H9 (cell line): Measurements from ENCODE around the gene MAN1B1. TPM values are rescaled to one million over a fixed set of nuclear protein-coding genes. Genes with fewer than 3 reads are reported as not detected.

Experiments used
- DNase-seq: peaks from one replicate; pipeline ENCODE4 v3.0.0-alpha.2; 2017
- H2AFZ ChIP-seq: one replicate; pipeline ENCODE4 v1.6.1; 2013; ENCODE audit warnings: mild to moderate bottlenecking, low read length, control low read depth, moderate library complexity
- H2AK5ac ChIP-seq: 2 replicates; pipeline ENCODE4 v1.6.1; 2013; ENCODE audit warnings: low read length, control low read depth, mixed read lengths; ENCODE audit not compliant: insufficient read length
- H2BK120ac ChIP-seq: one replicate; pipeline ENCODE4 v1.6.1; 2013; ENCODE audit warnings: low read depth, mild to moderate bottlenecking, low read length, control low read depth, inconsistent platforms; ENCODE audit not compliant: poor library complexity, severe bottlenecking
- H2BK12ac ChIP-seq: 2 replicates; pipeline ENCODE4 v1.6.1; 2013; ENCODE audit warnings: low read length, control low read depth, mixed read lengths, low read depth; ENCODE audit not compliant: insufficient read length
- H2BK15ac ChIP-seq: 2 replicates; pipeline ENCODE4 v1.6.1; 2013; ENCODE audit warnings: low read depth, low read length, control low read depth
- H2BK20ac ChIP-seq: one replicate; pipeline ENCODE4 v1.6.1; 2013; ENCODE audit warnings: low read depth, mild to moderate bottlenecking, low read length, control low read depth, inconsistent platforms; ENCODE audit not compliant: poor library complexity, severe bottlenecking
- H2BK5ac ChIP-seq: 2 replicates; pipeline ENCODE4 v1.6.1; 2013; ENCODE audit warnings: low read length, control low read depth, mixed read lengths; ENCODE audit not compliant: insufficient read length
- H3K14ac ChIP-seq: 2 replicates; pipeline ENCODE4 v1.6.1; 2013; ENCODE audit warnings: low read length, control low read depth; ENCODE audit not compliant: insufficient read depth
- H3K18ac ChIP-seq: 2 replicates; pipeline ENCODE4 v1.6.1; 2013; ENCODE audit warnings: low read depth, mild to moderate bottlenecking, mixed read lengths, low read length, control low read depth; ENCODE audit not compliant: insufficient read length
- H3K23ac ChIP-seq: 2 replicates; pipeline ENCODE4 v1.6.1; 2013; ENCODE audit warnings: low read length, control low read depth, mixed read lengths, low read depth; ENCODE audit not compliant: insufficient read length
- H3K23me2 ChIP-seq: 2 replicates; pipeline ENCODE4 v1.6.1; 2013; ENCODE audit warnings: low read depth, mild to moderate bottlenecking, mixed read lengths, low read length, control low read depth; ENCODE audit not compliant: insufficient read length, poor library complexity, severe bottlenecking
- H3K27ac ChIP-seq: 2 replicates; pipeline ENCODE4 v1.5.1; 2013; ENCODE audit warnings: low read length, control low read depth, mixed read lengths, low read depth; ENCODE audit not compliant: insufficient read length
- H3K27me3 ChIP-seq: 2 replicates; pipeline ENCODE4 v1.6.1; 2013; ENCODE audit warnings: low read length, control low read depth, inconsistent platforms; ENCODE audit not compliant: insufficient read depth
- H3K4ac ChIP-seq: 2 replicates; pipeline ENCODE4 v1.6.1; 2013; ENCODE audit warnings: low read depth, mild to moderate bottlenecking, control low read depth, inconsistent platforms, low read length, moderate library complexity
- H3K4me1 ChIP-seq: 2 replicates; pipeline ENCODE4 v1.6.1; 2013; ENCODE audit warnings: low read length, control low read depth, inconsistent platforms; ENCODE audit not compliant: insufficient read depth
- H3K4me2 ChIP-seq: 2 replicates; pipeline ENCODE4 v1.6.1; 2013; ENCODE audit warnings: low read length, control low read depth, mixed read lengths; ENCODE audit not compliant: insufficient read length, insufficient read depth
- H3K56ac ChIP-seq: 2 replicates; pipeline ENCODE4 v1.6.1; 2013; ENCODE audit warnings: low read depth, mild to moderate bottlenecking, mixed read lengths, low read length, control low read depth; ENCODE audit not compliant: insufficient read length
- H3K79me1 ChIP-seq: 2 replicates; pipeline ENCODE4 v1.6.1; 2013; ENCODE audit warnings: low read depth, mild to moderate bottlenecking, moderate library complexity, low read length, control low read depth, inconsistent platforms; ENCODE audit not compliant: insufficient read depth, poor library complexity, severe bottlenecking
- H3K79me2 ChIP-seq: 2 replicates; pipeline ENCODE4 v1.6.1; 2013; ENCODE audit warnings: low read length, control low read depth, inconsistent platforms; ENCODE audit not compliant: insufficient read depth
- H3K9ac ChIP-seq: 2 replicates; pipeline ENCODE4 v1.6.1; 2013; ENCODE audit warnings: low read length, control low read depth, mixed read lengths; ENCODE audit not compliant: insufficient read length; ENCODE audit errors: extremely low read depth
- H3K9me3 ChIP-seq: one replicate; pipeline ENCODE4 v1.6.1; 2013; ENCODE audit warnings: low read depth, low read length, inconsistent platforms; ENCODE audit not compliant: control insufficient read depth
- H3T11ph ChIP-seq: one replicate; pipeline ENCODE4 v1.6.1; 2013; ENCODE audit warnings: mild to moderate bottlenecking, low read length, control low read depth, inconsistent platforms
- H4K20me1 ChIP-seq: one replicate; pipeline ENCODE4 v1.6.1; 2013; ENCODE audit not compliant: control insufficient read depth, insufficient read length, insufficient read depth
- H4K5ac ChIP-seq: 2 replicates; pipeline ENCODE4 v1.6.1; 2013; ENCODE audit warnings: low read depth, mild to moderate bottlenecking, mixed read lengths, low read length, control low read depth; ENCODE audit not compliant: insufficient read length
- H4K8ac ChIP-seq: replicated peaks from 2 replicates; pipeline ENCODE4 v1.6.1; 2013; ENCODE audit warnings: low read length, control low read depth, mixed read lengths, low read depth; ENCODE audit not compliant: insufficient read length
- H4K91ac ChIP-seq: 2 replicates; pipeline ENCODE4 v1.6.1; 2013; ENCODE audit warnings: low read depth, mild to moderate bottlenecking, moderate library complexity, mixed read lengths, low read length, control low read depth; ENCODE audit not compliant: insufficient read length
- H3K27ac Mint-ChIP-seq, 3 experiments: 2 replicates in 2 of 3; 3 replicates in 1 of 3; pipeline ENCODE4 v1.8.0; 2020 to 2021; ENCODE audit warnings: mixed read lengths in 3 of 3, mild to moderate bottlenecking in 1 of 3, moderate library complexity in 1 of 3
- H3K27me3 Mint-ChIP-seq: 2 replicates; pipeline ENCODE4 v1.8.0; 2021; ENCODE audit warnings: low read depth, mild to moderate bottlenecking, moderate library complexity, mixed read lengths
- H3K36me3 Mint-ChIP-seq, 3 experiments: 2 replicates in 2 of 3; 3 replicates in 1 of 3; pipeline ENCODE4 v1.8.0; 2020 to 2021; ENCODE audit warnings: low read depth in 3 of 3, mixed read lengths in 3 of 3; ENCODE audit not compliant: insufficient read depth in 1 of 3
- H3K4me1 Mint-ChIP-seq, 2 experiments: 2 replicates each; pipeline ENCODE4 v1.8.0; 2020; ENCODE audit warnings: mixed read lengths in 2 of 2
- H3K4me3 Mint-ChIP-seq, 2 experiments: 2 replicates in 1 of 2; 3 replicates in 1 of 2; pipeline ENCODE4 v1.8.0; 2020 to 2021; ENCODE audit warnings: mild to moderate bottlenecking in 2 of 2, mixed read lengths in 2 of 2, moderate library complexity in 1 of 2
- H3K9me3 Mint-ChIP-seq, 2 experiments: 2 replicates in 1 of 2; 3 replicates in 1 of 2; pipeline ENCODE4 v1.8.0; 2020; ENCODE audit warnings: mild to moderate bottlenecking in 2 of 2, mixed read lengths in 2 of 2, moderate library complexity in 1 of 2
- WGBS: extraction: QIAGEN DNeasy Blood & Tissue Kit; methylation state at CpG from one replicate; pipeline ENCODE4 v1.1.7; 2013; ENCODE audit warnings: missing lambda C conversion rate, low lambda C conversion rate, mixed read lengths; ENCODE audit not compliant: insufficient read length; ENCODE audit errors: extremely low coverage; 5-methylcytosine and 5-hydroxymethylcytosine counted together
- total RNA-seq: library from RNA; stranded (reverse); gene quantifications from 2 replicates; pipeline ENCODE4 v1.2.1, GENCODE V29; 2021
- TF ChIP-seq, protein P1 (sequence below): fragments of 200-600 bp; sonication (generic); conservative IDR thresholded peaks from 3 replicates; pipeline ENCODE4 v1.8.0; 2021; ENCODE audit warnings: antibody characterized with exemption, mild to moderate bottlenecking

Gene MAN1B1
- total RNA-seq, 1 experiment from 2014 or later = 34.9 TPM

- TF ChIP-seq, protein P1, sequence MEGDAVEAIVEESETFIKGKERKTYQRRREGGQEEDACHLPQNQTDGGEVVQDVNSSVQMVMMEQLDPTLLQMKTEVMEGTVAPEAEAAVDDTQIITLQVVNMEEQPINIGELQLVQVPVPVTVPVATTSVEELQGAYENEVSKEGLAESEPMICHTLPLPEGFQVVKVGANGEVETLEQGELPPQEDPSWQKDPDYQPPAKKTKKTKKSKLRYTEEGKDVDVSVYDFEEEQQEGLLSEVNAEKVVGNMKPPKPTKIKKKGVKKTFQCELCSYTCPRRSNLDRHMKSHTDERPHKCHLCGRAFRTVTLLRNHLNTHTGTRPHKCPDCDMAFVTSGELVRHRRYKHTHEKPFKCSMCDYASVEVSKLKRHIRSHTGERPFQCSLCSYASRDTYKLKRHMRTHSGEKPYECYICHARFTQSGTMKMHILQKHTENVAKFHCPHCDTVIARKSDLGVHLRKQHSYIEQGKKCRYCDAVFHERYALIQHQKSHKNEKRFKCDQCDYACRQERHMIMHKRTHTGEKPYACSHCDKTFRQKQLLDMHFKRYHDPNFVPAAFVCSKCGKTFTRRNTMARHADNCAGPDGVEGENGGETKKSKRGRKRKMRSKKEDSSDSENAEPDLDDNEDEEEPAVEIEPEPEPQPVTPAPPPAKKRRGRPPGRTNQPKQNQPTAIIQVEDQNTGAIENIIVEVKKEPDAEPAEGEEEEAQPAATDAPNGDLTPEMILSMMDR = no peak
- no peaks in the 10 kb centered on the region for H3K9me3 ChIP-seq
Measured at GRCh38 chr9:137040568-137040967, 46.2 kb upstream of the MAN1B1 start.

More at GRCh38 chr9:137040568-137040967, 46.2 kb upstream of the MAN1B1 start:
- no peak overlapping the region for H4K5ac ChIP-seq
- no peak overlapping the region for H2AK5ac ChIP-seq
- H3K79me2 ChIP-seq = peaks cover 2% of the 10 kb centered on the region; the same call in 1 of the 2 replicates
- no peak overlapping the region for H2BK15ac ChIP-seq
- no peak overlapping the region for H3K14ac ChIP-seq
- H3K4me2 ChIP-seq = no peak overlapping the region
- Mint-ChIP-seq H3K4me3 (no peak overlapping the region), H3K4me1 (peaks cover 5 to 6% of the 10 kb centered on the region in 2 experiments), H3K27ac (no peak overlapping the region), H3K36me3 (peaks cover 0 to 14% (median 5%) of the 10 kb centered on the region in 3 experiments; a peak in 5 of 7 replicates), H3K9me3 (no peaks in the 10 kb centered on the region), H3K27me3 (peaks cover 10% of the 10 kb centered on the region)
- H3K4ac ChIP-seq = no peak overlapping the region
- H3K79me1 ChIP-seq = no peaks in the 10 kb centered on the region
- no peak overlapping the region for H3K18ac ChIP-seq
- H3K23ac ChIP-seq = no peak overlapping the region
- H3K27me3 ChIP-seq = no peaks in the 10 kb centered on the region; the same call in 1 of the 2 replicates
- no peak overlapping the region for H2AFZ ChIP-seq
- H4K8ac ChIP-seq = no peak overlapping the region
- no peak overlapping the region for H4K91ac ChIP-seq
- H3K4me1 ChIP-seq = no peaks in the 10 kb centered on the region
- H2BK5ac ChIP-seq = no peak overlapping the region
- WGBS = no CpG with 5 or more reads among the region's 23 CpGs
- no peak overlapping the region for H2BK12ac ChIP-seq
- H3K9ac ChIP-seq = no peak overlapping the region
- H3T11ph ChIP-seq = no peak overlapping the region
- no peak for DNase-seq
- H3K56ac ChIP-seq = no peak overlapping the region
- no peaks in the 10 kb centered on the region for H4K20me1 ChIP-seq
- no peak overlapping the region for H2BK20ac ChIP-seq
- peaks cover 6% of the 10 kb centered on the region for H3K23me2 ChIP-seq
- H3K27ac ChIP-seq = no peak overlapping the region
- no peak overlapping the region for H2BK120ac ChIP-seq
